K562 (cell line): ENCODE data around the gene CELSR1. TPM values are rescaled to one million over a fixed set of nuclear protein-coding genes. Genes with fewer than 3 reads are reported as not detected.

Experiments used
- ATAC-seq: fragments of 200-7000 bp; cut with Tn5 transposase; 3 replicates; pipeline ENCODE4 v1.9.1; 2020; ENCODE audit warnings: moderate library complexity
- BruUV-seq: library from RNA; stranded (reverse); fragments of 400-500 nt; replicated peaks from 2 replicates; lab custom pipeline; 2021; lab: Mats Ljungman, UMichigan
- CTCF ChIA-PET: fragments of 300-600 bp; formaldehyde crosslinking; extraction: SDS; loops from one replicate; lab custom pipeline; 2021; ENCODE audit warnings: low intra/inter-chr PET ratio; lab: Yijun Ruan, JAX
- POLR2A ChIA-PET: fragments of 300-600, 350-650 bp; sonication (Branson Sonifier 250); formaldehyde crosslinking; extraction: SDS; loops from one replicate; lab custom pipeline; 2021; ENCODE audit warnings: antibody characterized with exemption, inconsistent platforms; lab: Yijun Ruan, JAX
- DNase-seq, 4 experiments: peaks; one replicate each; pipeline versions ENCODE4 v3.0.0 to v3.0.0-alpha.2; 2011 to 2018; ENCODE audit warnings: low spot score in 3 of 4, mixed read lengths in 3 of 4; ENCODE audit errors: extremely low read depth in 1 of 4
- FAIRE-seq: peaks from 2 replicates; lab custom pipeline; 2011; peaks lifted over from hg19 to GRCh38; lab: Jason Lieb, UNC
- H2AFZ ChIP-seq: 2 replicates; pipeline ENCODE4 v1.6.0; 2011; ENCODE audit warnings: low read depth, low read length, control low read depth, inconsistent platforms
- H3K27ac ChIP-seq: fragments of 200-600 bp; 3 replicates; pipeline ENCODE4 v1.8.0; 2011; ENCODE audit warnings: low read depth, mild to moderate bottlenecking, control low read depth, inconsistent platforms, low read length, moderate library complexity, mixed read lengths; ENCODE audit errors: extremely low read depth
- H3K27me3 ChIP-seq, 2 experiments: fragments of 300-600 bp in 1 of 2; 2 replicates in 1 of 2; 3 replicates in 1 of 2; pipeline versions ENCODE4 v1.6.0 to v1.8.0; 2011; ENCODE audit warnings: inconsistent platforms in 2 of 2, low read length in 2 of 2, mild to moderate bottlenecking in 1 of 2, mixed read lengths in 1 of 2, moderate library complexity in 1 of 2; ENCODE audit not compliant: control insufficient read depth in 2 of 2, insufficient read depth in 2 of 2
- H3K36me3 ChIP-seq: fragments of 300-600 bp; 3 replicates; pipeline ENCODE4 v1.8.0; 2011; ENCODE audit warnings: mild to moderate bottlenecking, low read length, inconsistent platforms; ENCODE audit not compliant: control insufficient read depth, insufficient read depth
- H3K4me1 ChIP-seq, 2 experiments: fragments of 200-600 bp in 1 of 2; replicated peaks in 1 of 2; 2 replicates in 1 of 2; 3 replicates in 1 of 2; pipeline versions ENCODE4 v1.5.1 to v1.8.0; 2011; ENCODE audit warnings: inconsistent platforms in 2 of 2, low read length in 2 of 2, mild to moderate bottlenecking in 1 of 2, mixed read lengths in 1 of 2, moderate library complexity in 1 of 2; ENCODE audit not compliant: control insufficient read depth in 2 of 2, insufficient read depth in 2 of 2
- H3K4me2 ChIP-seq: 2 replicates; pipeline ENCODE4 v1.6.1; 2011; ENCODE audit warnings: low read length, control low read depth, inconsistent platforms, mixed read lengths; ENCODE audit not compliant: insufficient read depth
- H3K4me3 ChIP-seq: fragments of 200-600 bp; sonication (generic), shearing (Covaris generic); 2 replicates; pipeline ENCODE4 v1.5.1; 2016; ENCODE audit warnings: control low read depth, inconsistent platforms
- H3K79me2 ChIP-seq: fragments of 200-600 bp; 3 replicates; pipeline ENCODE4 v1.8.0; 2011; ENCODE audit warnings: low read length, inconsistent platforms; ENCODE audit not compliant: control insufficient read depth, insufficient read depth
- H3K9ac ChIP-seq, 2 experiments: 2 replicates each; pipeline versions ENCODE4 v1.6.0 to v1.6.1; 2011; ENCODE audit warnings: low read depth in 2 of 2, low read length in 2 of 2, control low read depth in 1 of 2, inconsistent platforms in 1 of 2, mild to moderate bottlenecking in 1 of 2, mixed read lengths in 1 of 2; ENCODE audit not compliant: insufficient read depth in 1 of 2
- H3K9me1 ChIP-seq: one replicate; pipeline ENCODE4 v1.6.0; 2011; ENCODE audit warnings: inconsistent platforms, mild to moderate bottlenecking, low read length, moderate library complexity; ENCODE audit not compliant: control insufficient read depth, insufficient read depth
- H3K9me3 ChIP-seq: replicated peaks from 2 replicates; pipeline ENCODE4 v1.5.1; 2011; ENCODE audit warnings: low read depth, low read length, inconsistent platforms; ENCODE audit not compliant: control insufficient read depth, insufficient read depth
- H4K20me1 ChIP-seq: replicated peaks from 2 replicates; pipeline ENCODE4 v1.6.1; 2011; ENCODE audit warnings: low read length, inconsistent platforms, mixed read lengths; ENCODE audit not compliant: control insufficient read depth, insufficient read depth
- MTF1 ChIP-seq: fragments of 250-450 bp; sonication (Bioruptor Pico); IDR thresholded peaks from 2 replicates; pipeline ENCODE4 v1.9.0; 2021; ENCODE audit warnings: moderate library complexity, mild to moderate bottlenecking, inconsistent platforms, borderline replicate concordance
- NCOA2 ChIP-seq, 2 experiments: fragments of 450-650 bp; IDR thresholded peaks; 2 replicates each; pipeline ENCODE4 v1.6.1; 2018; ENCODE audit warnings: mild to moderate bottlenecking in 2 of 2, moderate library complexity in 1 of 2; ENCODE audit not compliant: partially characterized antibody in 2 of 2
- TBP ChIP-seq: optimal IDR thresholded peaks from 2 replicates; pipeline ENCODE3; 2011; ENCODE audit warnings: low read depth, low read length, improper control_type of control experiment
- WGBS: fragments of 100-300 bp; shearing (Covaris generic); methylation state at CpG from one replicate; pipeline ENCODE4 v1.1.6; 2016; ENCODE audit warnings: low coverage, mixed read lengths; ENCODE audit not compliant: insufficient coverage; ENCODE audit errors: missing lambda C conversion rate; 5-methylcytosine and 5-hydroxymethylcytosine counted together
- in situ Hi-C: fragments of 300-500 bp; cut with MboI; formaldehyde crosslinking; loops from 4 replicates; pipeline ENCODE4 v1.15.0; 2018; ENCODE audit warnings: inconsistent platforms, mixed read lengths
- intact Hi-C: fragments of 100-400 bp; cut with micrococcal nuclease; formaldehyde crosslinking; loops from 2 replicates; pipeline ENCODE4 v1.14.2; 2022
- polyA plus RNA-seq, 8 experiments: library from polyadenylated mRNA; depleted of rRNA in 4 of 8; stranded (reverse) in 5 of 8; unstranded in 3 of 8; fragments of >200 nt; fragmentation: Nextera tagmentation in 2 of 8; fragmentation: Illumina TruSeq in 1 of 8; extraction: Ambion mirVana in 2 of 8; extraction: Trizol in 1 of 8; gene quantifications; 2 replicates each; pipeline versions ENCODE4 v1.2.1 to v1.2.3, GENCODE V29; 2011 to 2014; ENCODE audit warnings: inconsistent platforms in 1 of 8, missing spikeins in 1 of 8
- total RNA-seq, 7 experiments: library from RNA; depleted of rRNA in 6 of 7; stranded (reverse); fragments of >200 nt in 6 of 7; fragmentation: Illumina TruSeq in 2 of 7; extraction: Trizol in 2 of 7; gene quantifications; 2 replicates each; pipeline versions ENCODE4 v1.2.1 to v1.2.3, GENCODE V29; 2011 to 2021; ENCODE audit warnings: low replicate concordance in 1 of 7
- TF ChIP-seq, protein P1 (sequence below), 2 experiments: IDR thresholded peaks in 1 of 2; conservative IDR thresholded peaks in 1 of 2; 2 replicates each; pipeline ENCODE4 v1.6.1; 2016; ENCODE audit warnings: low read depth in 2 of 2, mild to moderate bottlenecking in 1 of 2, missing compliant biosample characterization in 1 of 2, missing genetic modification characterization in 1 of 2, moderate library complexity in 1 of 2
- TF ChIP-seq, protein P2 (sequence below): fragments of 250-450 bp; sonication (Bioruptor Pico); IDR thresholded peaks from 2 replicates; pipeline ENCODE4 v1.9.0; 2021; ENCODE audit warnings: mild to moderate bottlenecking
- TF ChIP-seq, protein P3 (sequence below): fragments of 250-450 bp; sonication (Bioruptor Pico); IDR thresholded peaks from 2 replicates; pipeline ENCODE4 v1.4.0; 2020; ENCODE audit warnings: mild to moderate bottlenecking, moderate library complexity
- TF ChIP-seq, protein P4 (sequence below), 2 experiments: fragments of 450-650 bp in 1 of 2; sonication (generic) in 1 of 2; formaldehyde crosslinking; conservative IDR thresholded peaks; 2 replicates each; pipeline versions ENCODE4 v1.4.0 to v1.8.1; 2020 to 2022; ENCODE audit warnings: mild to moderate bottlenecking in 1 of 2, missing genetic modification reagents in 1 of 2

Gene CELSR1
- total and polyA plus RNA-seq, 9 of the 15 experiments (the other 6 are each of a cell fraction or from before 2014, with no cell fraction given): under 0.01 to 0.09 TPM; not detected in 7

DNA sequence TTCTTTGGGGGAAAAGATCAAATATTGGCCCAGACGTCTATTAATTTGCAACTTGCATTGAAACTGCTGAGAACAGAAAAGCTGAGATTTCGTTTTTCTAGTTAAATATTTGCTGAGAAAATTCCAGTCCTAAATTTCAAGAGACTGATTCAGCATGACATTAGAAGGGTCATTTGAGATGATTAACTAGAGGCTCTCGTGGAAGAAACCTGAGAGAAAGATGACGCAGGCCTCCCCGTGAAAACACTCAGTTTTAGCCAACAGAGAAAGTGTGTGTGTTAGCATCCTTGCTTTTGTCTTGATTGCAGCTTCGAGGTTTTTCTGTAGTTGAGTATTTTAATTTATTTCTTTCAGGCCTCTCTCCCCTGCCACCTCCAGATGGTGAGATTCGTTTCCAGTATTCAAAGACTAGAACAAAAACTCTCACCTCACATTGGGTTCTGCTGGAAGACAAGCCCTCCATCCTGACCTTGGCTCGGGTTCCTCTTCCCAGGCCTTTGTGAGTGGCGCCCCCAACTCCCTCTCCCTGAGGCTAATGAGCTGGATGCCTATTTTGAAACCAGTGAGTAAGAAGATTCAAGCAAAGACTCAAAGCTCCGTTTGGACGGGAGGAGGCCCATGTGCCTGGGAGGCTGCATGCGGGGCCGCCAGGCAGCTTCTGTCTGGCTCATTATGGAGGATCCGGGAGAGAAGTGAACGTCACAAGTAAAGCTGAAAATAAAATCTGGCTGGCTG lies 52.4 kb downstream of the CELSR1 start (continued):
- TF ChIP-seq TBP (no peak), NCOA2 (IDR thresholded peaks at IDR 0.05; ENCODE audit: partially characterized antibody in 2 of 2) (no peak)
- TF ChIP-seq, protein P1, sequence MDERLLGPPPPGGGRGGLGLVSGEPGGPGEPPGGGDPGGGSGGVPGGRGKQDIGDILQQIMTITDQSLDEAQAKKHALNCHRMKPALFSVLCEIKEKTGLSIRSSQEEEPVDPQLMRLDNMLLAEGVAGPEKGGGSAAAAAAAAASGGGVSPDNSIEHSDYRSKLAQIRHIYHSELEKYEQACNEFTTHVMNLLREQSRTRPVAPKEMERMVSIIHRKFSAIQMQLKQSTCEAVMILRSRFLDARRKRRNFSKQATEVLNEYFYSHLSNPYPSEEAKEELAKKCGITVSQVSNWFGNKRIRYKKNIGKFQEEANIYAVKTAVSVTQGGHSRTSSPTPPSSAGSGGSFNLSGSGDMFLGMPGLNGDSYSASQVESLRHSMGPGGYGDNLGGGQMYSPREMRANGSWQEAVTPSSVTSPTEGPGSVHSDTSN (CRISPR knock-in tag; IDR thresholded peaks at IDR 0.05; ENCODE audit: low read depth): no peak
- TF ChIP-seq, protein P1 (tag; conservative IDR thresholded peaks at IDR 0.05; ENCODE audit: low read depth): no peak
- TF ChIP-seq, all 486 proteins: peak for 0

DNA sequence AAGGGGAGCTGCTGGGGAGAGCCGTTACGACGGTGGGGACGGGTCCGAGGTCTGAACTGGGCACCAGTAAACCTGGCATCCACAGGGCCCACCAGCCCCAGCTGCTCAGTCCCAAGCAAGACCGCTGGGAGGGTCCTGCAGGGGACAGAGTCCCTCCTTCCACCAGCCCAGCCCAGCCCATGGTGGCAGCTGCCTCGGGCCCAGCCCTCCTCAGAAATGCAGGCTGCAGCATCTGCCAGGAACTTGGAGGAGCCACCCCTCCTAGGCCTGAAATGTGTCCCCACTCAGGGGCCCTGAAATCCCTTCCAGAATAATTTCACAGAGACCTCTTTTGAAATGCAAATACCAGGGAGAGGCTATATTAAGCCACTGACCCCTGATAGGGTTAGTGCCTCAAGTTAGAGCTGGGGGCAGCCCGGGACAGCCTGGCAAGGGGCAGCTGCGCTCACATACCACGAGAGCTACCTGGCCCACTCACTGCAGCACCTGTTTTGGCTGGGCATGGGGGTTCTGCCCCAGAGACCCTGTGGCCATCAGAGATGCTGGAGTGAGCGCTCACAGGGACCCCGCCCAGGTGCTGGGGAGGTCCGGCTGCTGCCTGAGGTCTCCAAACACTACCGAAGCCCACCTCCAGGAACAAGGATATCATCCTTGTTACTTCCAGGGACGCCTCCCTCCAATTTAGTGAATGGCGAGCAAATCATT lies 53.1 kb downstream of the CELSR1 start:
- H3K4me1 ChIP-seq: peaks cover 0 to 4% of the 10 kb centered on the region in 2 experiments; a peak in 1 of 5 replicates
- FAIRE-seq (no peak), DNase-seq (no peak), ATAC-seq (no peak)
- intact Hi-C loops (no loop called here), in situ Hi-C loops (no loop called here)
- H3K9me3 ChIP-seq: no peaks in the 10 kb centered on the region
- H4K20me1 ChIP-seq: no peaks in the 10 kb centered on the region
- H3K27ac ChIP-seq: no peak overlapping the region
- H3K4me2 ChIP-seq: no peak overlapping the region
- ChIA-PET POLR2A (interaction anchor here (0.7 kb wide), 1 partner anchor 9 kb away, joined by 3 read pairs; no protein-coding TSS in a partner anchor), CTCF (no interaction called here)
- no peaks in the 10 kb centered on the region for H3K9me1 ChIP-seq
- WGBS: under 1% methylated on average over 16 of the region's 16 CpGs
- no peaks in the 10 kb centered on the region for H3K79me2 ChIP-seq
- no peak overlapping the region for H3K4me3 ChIP-seq
- peaks cover 2 to 42% of the 10 kb centered on the region in 2 experiments; a peak in 3 of 5 replicates for H3K27me3 ChIP-seq
- no peak overlapping the region for H3K9ac ChIP-seq
- no peak overlapping the region for H2AFZ ChIP-seq
- no peaks in the 10 kb centered on the region for H3K36me3 ChIP-seq
- no TSS peak for BruUV-seq
- TF ChIP-seq, protein P2, sequence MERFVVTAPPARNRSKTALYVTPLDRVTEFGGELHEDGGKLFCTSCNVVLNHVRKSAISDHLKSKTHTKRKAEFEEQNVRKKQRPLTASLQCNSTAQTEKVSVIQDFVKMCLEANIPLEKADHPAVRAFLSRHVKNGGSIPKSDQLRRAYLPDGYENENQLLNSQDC: no peak
- TF ChIP-seq, protein P3, sequence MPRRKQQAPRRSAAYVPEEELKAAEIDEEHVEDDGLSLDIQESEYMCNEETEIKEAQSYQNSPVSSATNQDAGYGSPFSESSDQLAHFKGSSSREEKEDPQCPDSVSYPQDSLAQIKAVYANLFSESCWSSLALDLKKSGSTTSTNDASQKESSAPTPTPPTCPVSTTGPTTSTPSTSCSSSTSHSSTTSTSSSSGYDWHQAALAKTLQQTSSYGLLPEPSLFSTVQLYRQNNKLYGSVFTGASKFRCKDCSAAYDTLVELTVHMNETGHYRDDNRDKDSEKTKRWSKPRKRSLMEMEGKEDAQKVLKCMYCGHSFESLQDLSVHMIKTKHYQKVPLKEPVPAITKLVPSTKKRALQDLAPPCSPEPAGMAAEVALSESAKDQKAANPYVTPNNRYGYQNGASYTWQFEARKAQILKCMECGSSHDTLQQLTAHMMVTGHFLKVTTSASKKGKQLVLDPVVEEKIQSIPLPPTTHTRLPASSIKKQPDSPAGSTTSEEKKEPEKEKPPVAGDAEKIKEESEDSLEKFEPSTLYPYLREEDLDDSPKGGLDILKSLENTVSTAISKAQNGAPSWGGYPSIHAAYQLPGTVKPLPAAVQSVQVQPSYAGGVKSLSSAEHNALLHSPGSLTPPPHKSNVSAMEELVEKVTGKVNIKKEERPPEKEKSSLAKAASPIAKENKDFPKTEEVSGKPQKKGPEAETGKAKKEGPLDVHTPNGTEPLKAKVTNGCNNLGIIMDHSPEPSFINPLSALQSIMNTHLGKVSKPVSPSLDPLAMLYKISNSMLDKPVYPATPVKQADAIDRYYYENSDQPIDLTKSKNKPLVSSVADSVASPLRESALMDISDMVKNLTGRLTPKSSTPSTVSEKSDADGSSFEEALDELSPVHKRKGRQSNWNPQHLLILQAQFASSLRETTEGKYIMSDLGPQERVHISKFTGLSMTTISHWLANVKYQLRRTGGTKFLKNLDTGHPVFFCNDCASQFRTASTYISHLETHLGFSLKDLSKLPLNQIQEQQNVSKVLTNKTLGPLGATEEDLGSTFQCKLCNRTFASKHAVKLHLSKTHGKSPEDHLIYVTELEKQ: no peak
- TF ChIP-seq MTF1 (CRISPR knock-in tag): no peak
- TF ChIP-seq, protein P4, sequence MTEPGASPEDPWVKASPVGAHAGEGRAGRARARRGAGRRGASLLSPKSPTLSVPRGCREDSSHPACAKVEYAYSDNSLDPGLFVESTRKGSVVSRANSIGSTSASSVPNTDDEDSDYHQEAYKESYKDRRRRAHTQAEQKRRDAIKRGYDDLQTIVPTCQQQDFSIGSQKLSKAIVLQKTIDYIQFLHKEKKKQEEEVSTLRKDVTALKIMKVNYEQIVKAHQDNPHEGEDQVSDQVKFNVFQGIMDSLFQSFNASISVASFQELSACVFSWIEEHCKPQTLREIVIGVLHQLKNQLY (CRISPR knock-in tag; conservative IDR thresholded peaks at IDR 0.05): no peak
